Measurements from ENCODE around the gene FITM2.
"Not testable (repeated sequence)": the region's sequence is repeated elsewhere in the genome, so short reads cannot be mapped to it uniquely, and the experiment has no call there.

The FITM2 gene

GRCh38 chr20:44344723-44345122, 33.7 kb upstream of the FITM2 start:
- H3K27me3 Mint-ChIP-seq (ENCODE audit: low read depth): no peaks in the 10 kb centered on the region
- no peaks in the 10 kb centered on the region for H3K4me1 Mint-ChIP-seq (ENCODE audit: low read depth)
- H3K27ac Mint-ChIP-seq: no peak overlapping the region
- H3K36me3 Mint-ChIP-seq (ENCODE audit: low read depth): no peaks in the 10 kb centered on the region
- no peak overlapping the region for H3K4me3 Mint-ChIP-seq
- no peaks in the 10 kb centered on the region for H3K9me3 Mint-ChIP-seq
- DNase-seq (ENCODE audit: low spot score): no peak

DNA sequence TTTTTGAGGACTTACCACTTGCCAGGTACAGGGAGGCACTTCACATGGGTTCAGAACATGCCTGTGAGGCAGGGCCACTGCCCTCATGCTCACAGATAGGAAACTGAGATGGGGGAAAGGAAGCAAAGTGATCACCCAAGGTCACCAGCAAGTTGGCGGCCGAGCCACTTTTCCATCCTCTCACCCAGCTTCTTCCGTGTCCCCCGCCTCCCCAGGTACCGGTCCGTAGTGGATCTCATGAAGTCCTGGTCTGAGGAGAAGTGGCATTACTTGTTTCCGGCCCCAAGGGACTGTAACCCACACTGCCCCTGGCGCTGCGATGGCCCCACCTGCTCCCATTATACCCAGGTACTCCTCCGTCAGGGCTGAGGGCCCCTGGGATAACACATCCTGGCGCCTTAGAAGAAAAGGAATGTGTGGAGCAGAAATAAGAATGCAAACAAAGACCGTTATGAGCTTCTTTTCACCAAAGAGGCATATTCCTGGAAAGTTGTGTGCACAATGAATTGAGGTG, 32.2 kb upstream of the FITM2 start:
- no peak for DNase-seq (ENCODE audit: low spot score)
- H3K9me3 Mint-ChIP-seq: no peaks in the 10 kb centered on the region
- no peaks in the 10 kb centered on the region for H3K4me1 Mint-ChIP-seq (ENCODE audit: low read depth)
- H3K36me3 Mint-ChIP-seq (ENCODE audit: low read depth): no peaks in the 10 kb centered on the region
- no peaks in the 10 kb centered on the region for H3K27me3 Mint-ChIP-seq (ENCODE audit: low read depth)
- H3K27ac Mint-ChIP-seq: no peak overlapping the region
- H3K4me3 Mint-ChIP-seq: no peak overlapping the region

GRCh38 chr20:44342248-44342647, 31.2 kb upstream of the FITM2 start:
- Mint-ChIP-seq H3K27ac (no peak overlapping the region), H3K9me3 (no peaks in the 10 kb centered on the region), H3K27me3 (ENCODE audit: low read depth) (no peaks in the 10 kb centered on the region), H3K4me1 (ENCODE audit: low read depth) (no peaks in the 10 kb centered on the region), H3K4me3 (no peak overlapping the region), H3K36me3 (ENCODE audit: low read depth) (no peaks in the 10 kb centered on the region)
- DNase-seq (ENCODE audit: low spot score): no peak

GRCh38 chr20:44336725-44337380, 25.9 kb upstream of the FITM2 start, which contains the start of gene R3HDML:
Gene R3HDML (plus strand): TSS chr20:44337043. CDS start chr20:44337158, 115 bp downstream.
- Mint-ChIP-seq H3K27me3 (ENCODE audit: low read depth) (peaks cover 3% of the 10 kb centered on the region), H3K36me3 (ENCODE audit: low read depth) (no peaks in the 10 kb centered on the region), H3K9me3 (no peaks in the 10 kb centered on the region), H3K4me1 (ENCODE audit: low read depth) (no peaks in the 10 kb centered on the region), H3K4me3 (no peak within 1 kb of the TSS), H3K27ac (no peak within 1 kb of the TSS)
- DNase-seq (ENCODE audit: low spot score): no peak

DNA sequence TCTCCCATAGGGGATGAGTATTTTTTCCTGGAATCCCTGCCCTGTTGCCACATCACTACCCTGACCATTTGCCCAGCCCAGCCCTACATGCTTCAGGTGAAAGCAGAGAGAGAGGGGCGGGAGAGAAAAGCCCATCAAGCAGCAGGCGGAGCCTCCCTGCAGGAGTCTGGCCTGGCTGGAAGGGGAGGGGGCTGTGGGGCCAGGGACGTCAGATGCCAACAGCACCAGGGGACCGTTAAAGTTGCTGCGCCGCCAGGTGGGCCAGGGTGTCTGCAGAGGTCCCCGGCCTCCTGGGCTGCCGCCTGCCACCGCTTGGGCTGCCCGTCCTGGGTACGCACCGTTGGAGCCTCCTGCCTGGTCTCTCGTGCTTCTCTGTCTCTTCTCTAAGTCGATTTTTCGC, 25.1 kb upstream of the FITM2 start:
- H3K27me3 Mint-ChIP-seq (ENCODE audit: low read depth): peaks cover 3% of the 10 kb centered on the region
- no peaks in the 10 kb centered on the region for H3K4me1 Mint-ChIP-seq (ENCODE audit: low read depth)
- H3K27ac Mint-ChIP-seq: no peak overlapping the region
- no peak for DNase-seq (ENCODE audit: low spot score)
- H3K9me3 Mint-ChIP-seq: no peaks in the 10 kb centered on the region
- H3K4me3 Mint-ChIP-seq: no peak overlapping the region
- no peaks in the 10 kb centered on the region for H3K36me3 Mint-ChIP-seq (ENCODE audit: low read depth)

DNA sequence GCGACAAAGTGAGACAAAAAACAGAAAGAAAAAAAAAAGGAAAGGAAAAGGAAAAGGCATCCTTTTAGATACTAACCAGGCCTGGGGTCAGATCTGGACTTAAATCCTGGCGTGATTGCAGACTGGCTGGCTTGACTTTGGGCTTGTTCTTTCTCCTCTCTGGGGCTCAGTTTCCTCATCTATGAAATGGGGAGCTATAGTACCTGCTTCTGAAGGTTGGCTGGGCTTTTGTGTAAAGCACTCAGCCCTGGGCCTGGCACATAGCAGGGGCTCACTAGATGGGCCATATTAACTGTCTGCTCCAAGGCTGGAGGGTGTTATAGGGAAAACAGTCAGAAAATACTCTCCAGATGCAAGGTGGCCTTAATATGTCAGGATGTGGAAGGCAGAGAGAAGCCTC, 24.7 kb upstream of the FITM2 start:
- H3K36me3 Mint-ChIP-seq (ENCODE audit: low read depth): no peaks in the 10 kb centered on the region
- no peak for DNase-seq (ENCODE audit: low spot score)
- H3K9me3 Mint-ChIP-seq: no peaks in the 10 kb centered on the region
- no peak overlapping the region for H3K4me3 Mint-ChIP-seq
- H3K27me3 Mint-ChIP-seq (ENCODE audit: low read depth): peaks cover 3% of the 10 kb centered on the region
- H3K4me1 Mint-ChIP-seq (ENCODE audit: low read depth): no peaks in the 10 kb centered on the region
- H3K27ac Mint-ChIP-seq: no peak overlapping the region

DNA sequence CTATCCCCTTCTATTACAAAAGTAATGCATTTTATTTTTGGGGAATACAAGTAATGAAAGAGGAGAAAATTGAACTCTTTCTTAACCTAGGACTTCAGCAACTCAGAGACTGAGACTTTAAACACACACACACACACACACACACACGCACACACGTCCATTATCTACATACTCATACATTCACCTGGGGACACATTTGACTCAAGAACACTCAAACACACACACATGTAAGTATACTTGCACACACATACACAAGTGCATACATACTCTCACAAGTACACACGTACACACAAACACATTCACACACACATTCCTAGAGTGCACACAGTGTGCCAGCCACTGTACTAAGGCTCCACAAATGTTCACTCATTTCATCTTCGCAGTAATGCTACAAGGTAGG, 23.7 kb upstream of the FITM2 start:
- Mint-ChIP-seq H3K27me3 (ENCODE audit: low read depth) (peaks cover 3% of the 10 kb centered on the region), H3K27ac (no peak overlapping the region), H3K36me3 (ENCODE audit: low read depth) (no peaks in the 10 kb centered on the region), H3K9me3 (no peaks in the 10 kb centered on the region), H3K4me1 (ENCODE audit: low read depth) (no peaks in the 10 kb centered on the region), H3K4me3 (no peak overlapping the region)
- DNase-seq (ENCODE audit: low spot score): no peak

DNA sequence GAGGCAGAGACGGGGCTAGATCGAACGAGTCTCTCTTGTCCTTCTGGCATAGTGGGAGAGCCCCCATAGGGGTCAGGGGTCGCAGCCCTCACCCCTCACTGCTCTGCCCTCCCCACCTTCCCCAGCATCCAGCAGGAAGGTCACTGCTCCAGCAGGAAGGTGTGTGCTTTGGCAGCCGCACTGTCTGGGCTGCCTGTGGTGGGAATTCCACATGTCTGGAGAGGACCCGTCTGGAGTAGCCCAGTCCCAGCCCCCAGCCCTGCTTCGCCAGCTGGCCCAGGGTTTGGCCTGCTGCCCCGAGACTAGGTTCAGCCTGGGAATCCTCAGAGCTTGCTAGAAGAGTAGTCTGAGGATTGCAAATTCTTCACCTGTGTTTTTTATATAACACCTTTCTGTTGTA, 23.3 kb upstream of the FITM2 start:
- DNase-seq (ENCODE audit: low spot score): no peak
- Mint-ChIP-seq H3K36me3 (ENCODE audit: low read depth) (no peaks in the 10 kb centered on the region), H3K9me3 (no peaks in the 10 kb centered on the region), H3K27ac (no peak overlapping the region), H3K4me3 (no peak overlapping the region), H3K4me1 (ENCODE audit: low read depth) (no peaks in the 10 kb centered on the region), H3K27me3 (ENCODE audit: low read depth) (peaks cover 3% of the 10 kb centered on the region)

DNA sequence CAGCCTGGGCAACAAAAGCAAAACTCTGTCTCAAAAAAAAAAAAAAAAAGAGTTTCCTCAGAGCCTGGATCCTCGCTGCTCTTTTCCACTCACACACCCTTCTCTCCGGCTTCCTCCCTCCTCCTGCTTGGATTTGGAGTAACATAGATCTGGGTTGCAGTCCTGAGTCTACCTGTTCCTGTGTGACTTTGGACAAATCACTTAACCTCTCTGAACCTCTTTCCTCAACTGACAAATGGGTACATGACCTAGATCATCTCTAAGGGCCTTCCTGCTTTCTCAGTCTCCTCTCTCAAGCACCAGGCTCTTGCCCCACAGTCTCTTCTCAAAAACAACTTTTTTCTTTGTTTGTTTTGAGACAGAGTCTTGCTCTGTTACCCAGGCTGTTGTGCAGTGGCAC, 20.2 kb upstream of the FITM2 start:
- DNase-seq (ENCODE audit: low spot score): no peak
- Mint-ChIP-seq H3K9me3 (no peaks in the 10 kb centered on the region), H3K36me3 (ENCODE audit: low read depth) (no peaks in the 10 kb centered on the region), H3K4me3 (no peak overlapping the region), H3K4me1 (ENCODE audit: low read depth) (no peaks in the 10 kb centered on the region), H3K27ac (no peak overlapping the region), H3K27me3 (ENCODE audit: low read depth) (peaks cover 10% of the 10 kb centered on the region)

GRCh38 chr20:44328428-44328827, 17.4 kb upstream of the FITM2 start:
- no peaks in the 10 kb centered on the region for H3K9me3 Mint-ChIP-seq
- peaks cover 7% of the 10 kb centered on the region for H3K27me3 Mint-ChIP-seq (ENCODE audit: low read depth)
- H3K36me3 Mint-ChIP-seq (ENCODE audit: low read depth): no peaks in the 10 kb centered on the region
- H3K27ac Mint-ChIP-seq: no peak overlapping the region
- H3K4me3 Mint-ChIP-seq: no peak overlapping the region
- no peaks in the 10 kb centered on the region for H3K4me1 Mint-ChIP-seq (ENCODE audit: low read depth)
- DNase-seq (ENCODE audit: low spot score): no peak

DNA sequence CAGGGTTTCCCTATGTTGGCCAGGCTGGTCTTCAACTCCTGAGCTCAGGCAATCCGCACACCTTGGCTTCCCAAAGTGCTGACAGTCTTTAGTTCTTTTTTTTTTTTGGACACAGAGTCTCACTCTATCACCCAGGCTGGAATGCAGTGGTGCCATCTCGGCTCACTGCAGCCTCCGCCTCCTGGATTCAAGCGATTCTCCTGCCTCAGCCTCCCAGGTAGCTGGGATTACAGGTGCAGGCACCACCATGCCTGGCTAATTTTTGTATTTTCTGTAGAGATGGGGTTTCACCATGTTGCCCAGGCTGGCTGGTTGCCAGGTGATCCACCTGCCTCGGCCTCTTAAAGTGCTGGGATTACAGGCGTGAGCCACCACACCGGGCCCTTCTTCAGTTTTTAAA, 16.7 kb upstream of the FITM2 start:
- H3K27ac Mint-ChIP-seq; H3K27me3 Mint-ChIP-seq (ENCODE audit: low read depth); H3K9me3 Mint-ChIP-seq; DNase-seq (ENCODE audit: low spot score); H3K4me3 Mint-ChIP-seq; H3K36me3 Mint-ChIP-seq (ENCODE audit: low read depth); H3K4me1 Mint-ChIP-seq (ENCODE audit: low read depth): not testable (repeated sequence)

GRCh38 chr20:44326391-44327159, 15.6 kb upstream of the FITM2 start:
- Mint-ChIP-seq H3K4me3 (peak overlapping the region; percentile 34), H3K4me1 (ENCODE audit: low read depth) (no peaks in the 10 kb centered on the region), H3K9me3 (no peaks in the 10 kb centered on the region), H3K27me3 (ENCODE audit: low read depth) (peaks cover 7% of the 10 kb centered on the region), H3K27ac (no peak overlapping the region), H3K36me3 (ENCODE audit: low read depth) (no peaks in the 10 kb centered on the region)
- no peak for DNase-seq (ENCODE audit: low spot score)

GRCh38 chr20:44324343-44324742, 13.3 kb upstream of the FITM2 start:
- no peak overlapping the region for H3K27ac Mint-ChIP-seq
- H3K36me3 Mint-ChIP-seq (ENCODE audit: low read depth): no peaks in the 10 kb centered on the region
- peaks cover 7% of the 10 kb centered on the region for H3K27me3 Mint-ChIP-seq (ENCODE audit: low read depth)
- H3K4me1 Mint-ChIP-seq (ENCODE audit: low read depth): no peaks in the 10 kb centered on the region
- H3K9me3 Mint-ChIP-seq: no peaks in the 10 kb centered on the region
- no peak for DNase-seq (ENCODE audit: low spot score)
- H3K4me3 Mint-ChIP-seq: no peak overlapping the region

DNA sequence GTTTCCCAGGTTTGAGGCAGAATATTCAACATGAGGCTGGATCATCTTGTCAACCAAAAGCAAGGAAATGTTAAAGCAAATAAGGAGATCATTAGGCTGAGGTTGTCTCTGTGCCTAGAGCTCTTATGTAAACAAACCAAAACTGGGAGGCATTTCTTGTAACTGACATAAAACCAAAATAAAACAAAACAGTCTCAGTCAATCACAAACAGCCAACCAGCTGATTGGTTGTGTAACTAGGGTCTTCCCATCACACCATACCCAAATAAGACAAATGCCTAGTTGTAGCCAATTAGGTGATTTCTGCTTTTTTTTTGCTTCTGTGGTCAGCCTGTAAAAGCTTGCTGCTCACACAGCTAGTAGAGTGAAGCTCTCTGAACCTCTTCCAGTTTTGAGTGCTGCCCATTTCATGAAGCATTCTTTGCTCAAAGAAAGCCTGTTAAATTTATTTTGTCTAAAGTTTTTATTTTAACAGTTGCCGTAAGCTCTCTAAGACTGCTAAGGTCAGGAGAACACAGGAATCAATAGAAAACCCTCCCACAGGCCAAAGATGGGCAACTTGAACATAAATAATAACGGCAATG, 8.9 kb upstream of the FITM2 start:
- no peaks in the 10 kb centered on the region for H3K36me3 Mint-ChIP-seq (ENCODE audit: low read depth)
- no peak for DNase-seq (ENCODE audit: low spot score)
- no peaks in the 10 kb centered on the region for H3K9me3 Mint-ChIP-seq
- no peak overlapping the region for H3K4me3 Mint-ChIP-seq
- no peaks in the 10 kb centered on the region for H3K4me1 Mint-ChIP-seq (ENCODE audit: low read depth)
- H3K27ac Mint-ChIP-seq: no peak overlapping the region
- peaks cover 7% of the 10 kb centered on the region for H3K27me3 Mint-ChIP-seq (ENCODE audit: low read depth)

Data from T-helper 2 cell treated with Interferon-gamma antibody and Interleukin-4, amounts not matched to agents 5 μg/mL and 100 μg/mL, for 36 hours (primary cell).